NCI-H1092 (cell line): Measurements from ENCODE around the gene MXRA7.
A peak's percentile ranks its signal among the peaks of the same experiment; 100 is the strongest.
"Not testable (repeated sequence)": the region's sequence is repeated elsewhere in the genome, so short reads cannot be mapped to it uniquely, and the experiment has no call there.

Source experiments
- DNase-seq: peaks from one replicate; lab custom pipeline; 2025; lab: John Stamatoyannopoulos, UW

Gene MXRA7, protein sequence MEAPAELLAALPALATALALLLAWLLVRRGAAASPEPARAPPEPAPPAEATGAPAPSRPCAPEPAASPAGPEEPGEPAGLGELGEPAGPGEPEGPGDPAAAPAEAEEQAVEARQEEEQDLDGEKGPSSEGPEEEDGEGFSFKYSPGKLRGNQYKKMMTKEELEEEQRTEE

DNA sequence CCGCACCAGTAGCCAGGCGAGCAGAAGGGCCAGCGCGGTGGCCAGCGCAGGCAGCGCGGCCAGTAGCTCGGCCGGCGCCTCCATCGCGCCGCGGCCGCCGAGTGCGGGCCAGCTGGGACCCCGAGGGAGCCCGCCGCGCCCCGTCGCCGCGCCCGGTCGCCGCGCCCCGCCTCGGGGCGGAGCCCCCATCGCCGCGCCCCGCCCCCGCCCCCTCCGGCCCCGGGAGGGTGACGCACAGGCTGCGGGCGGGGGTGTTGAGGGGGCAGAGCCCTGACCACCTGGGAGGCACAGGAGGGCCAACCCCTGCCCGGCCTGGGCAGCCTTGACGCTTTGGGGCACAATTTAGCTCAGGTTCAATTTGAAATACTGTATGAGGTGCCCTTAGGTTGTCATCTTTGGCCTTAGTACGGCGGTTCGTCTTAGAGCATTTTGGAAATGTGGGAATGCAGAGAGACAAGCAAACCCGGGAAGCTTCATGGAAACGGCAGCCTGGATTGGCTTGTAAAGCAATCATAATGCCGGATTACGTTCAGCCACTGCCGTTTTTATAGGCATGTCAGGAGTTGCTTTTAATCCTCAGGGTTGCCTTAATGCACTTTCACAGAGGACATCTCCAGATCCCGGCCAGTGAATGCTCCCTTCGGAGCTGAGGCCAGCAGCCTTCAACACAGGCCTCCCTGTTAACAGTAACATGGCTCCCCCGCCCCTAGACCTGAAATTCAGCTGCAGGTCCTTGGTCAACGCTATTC, at the start of gene MXRA7:
MXRA7 (minus strand) TSS at position 103 of the 749 bp plus-strand sequence; CDS start at position 84, 19 bp downstream.
- DNase-seq: peak; percentile 23

DNA sequence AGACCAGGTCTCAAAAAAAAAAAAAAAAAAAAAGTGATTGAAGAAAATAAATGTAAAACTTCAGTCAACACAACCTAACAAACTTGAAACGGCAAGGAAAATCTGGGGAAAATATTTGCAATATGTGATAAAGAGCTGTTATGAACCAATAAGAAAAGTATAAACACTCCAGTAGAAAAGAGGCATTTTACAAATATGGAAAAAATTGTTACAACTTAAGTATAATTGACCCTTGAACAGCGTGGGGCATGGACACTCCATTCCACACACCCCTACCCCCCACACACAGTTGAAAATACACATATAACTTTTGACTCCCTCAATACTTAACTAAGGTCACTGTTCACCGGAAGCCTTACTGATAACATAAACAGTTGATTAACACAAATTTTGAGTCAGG, 47.8 kb upstream of the MXRA7 start:
- no peak for DNase-seq

DNA sequence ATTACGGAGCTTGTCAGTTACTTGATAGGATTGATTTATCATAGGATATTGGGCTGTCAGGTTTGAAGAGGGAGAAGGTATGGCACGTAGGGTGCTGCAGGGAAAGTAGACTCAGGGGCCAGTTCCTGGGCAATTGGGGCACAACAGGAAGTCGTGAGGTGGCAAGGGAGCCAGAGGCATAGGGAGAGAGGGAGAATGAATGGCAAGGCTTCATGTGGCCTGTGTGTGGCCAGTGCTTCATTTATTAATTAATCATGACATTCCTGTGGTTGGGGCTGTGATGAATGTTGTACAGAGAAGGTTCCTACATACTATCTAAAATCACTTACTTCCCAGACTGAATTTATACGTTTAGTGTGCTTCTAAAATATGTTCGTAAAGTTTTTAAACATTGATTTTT, 46.5 kb upstream of the MXRA7 start:
- DNase-seq: no peak

DNA sequence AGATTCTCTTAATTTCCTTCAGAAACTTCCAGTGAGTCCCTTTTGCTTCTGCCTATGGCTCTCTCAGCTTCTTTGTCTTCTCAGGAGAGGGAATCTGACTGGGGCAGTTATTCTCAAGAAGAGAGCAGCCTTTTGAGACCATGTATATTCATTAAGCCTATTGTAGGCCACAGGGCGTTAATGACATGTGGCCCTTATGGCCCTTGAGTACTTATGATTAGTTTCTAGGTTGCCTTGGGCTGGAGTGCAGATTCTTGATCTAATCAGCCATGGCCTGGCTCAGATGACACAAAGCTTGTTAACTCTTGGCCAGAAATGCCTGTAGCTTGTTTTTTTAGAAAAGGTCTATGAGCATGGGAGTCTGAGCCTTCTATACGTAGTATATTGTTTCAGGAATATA, 44.5 kb upstream of the MXRA7 start:
- DNase-seq: no peak

DNA sequence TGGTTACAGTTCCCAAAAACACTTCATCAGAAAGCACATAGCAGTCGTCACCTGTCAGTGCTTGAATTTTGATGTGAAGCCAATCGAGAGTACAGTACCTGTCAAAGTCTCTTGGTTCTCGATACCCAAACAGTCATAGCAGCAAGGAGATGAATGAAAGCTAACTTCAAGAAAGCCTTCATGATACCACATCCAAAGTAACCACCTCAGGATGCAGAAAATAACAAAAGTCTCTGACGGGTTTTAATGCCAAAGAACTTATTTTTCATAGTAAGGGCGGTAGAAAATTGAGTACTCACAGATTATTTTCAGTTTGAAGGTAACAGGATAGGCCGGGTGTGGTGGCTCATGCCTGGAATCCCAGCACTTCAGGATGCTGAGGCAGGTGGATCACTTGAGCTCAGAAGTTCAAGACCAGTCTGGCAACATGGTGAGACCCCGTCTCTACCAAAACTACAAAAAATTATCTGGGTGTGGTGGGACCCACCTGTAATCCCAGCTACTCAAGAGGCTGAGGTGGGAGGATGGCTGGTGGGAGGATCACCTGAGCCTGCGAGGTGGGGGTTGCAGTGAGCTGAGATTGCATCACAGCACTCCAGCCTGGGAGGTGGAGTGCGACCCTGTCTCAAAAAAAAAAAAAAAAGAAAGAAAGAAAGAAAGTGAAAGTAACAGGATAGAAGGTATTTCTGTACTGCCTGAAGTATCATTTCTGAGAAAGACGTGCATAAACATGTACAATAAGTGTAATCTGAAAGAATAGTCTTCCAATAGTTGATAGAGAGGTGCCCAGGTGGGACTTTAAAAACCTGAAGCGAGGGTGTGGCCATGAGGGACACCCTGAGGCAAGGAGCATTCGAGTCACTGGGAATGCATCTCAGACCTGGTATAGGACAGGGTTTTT, 42.5 kb upstream of the MXRA7 start:
- DNase-seq: no peak

DNA sequence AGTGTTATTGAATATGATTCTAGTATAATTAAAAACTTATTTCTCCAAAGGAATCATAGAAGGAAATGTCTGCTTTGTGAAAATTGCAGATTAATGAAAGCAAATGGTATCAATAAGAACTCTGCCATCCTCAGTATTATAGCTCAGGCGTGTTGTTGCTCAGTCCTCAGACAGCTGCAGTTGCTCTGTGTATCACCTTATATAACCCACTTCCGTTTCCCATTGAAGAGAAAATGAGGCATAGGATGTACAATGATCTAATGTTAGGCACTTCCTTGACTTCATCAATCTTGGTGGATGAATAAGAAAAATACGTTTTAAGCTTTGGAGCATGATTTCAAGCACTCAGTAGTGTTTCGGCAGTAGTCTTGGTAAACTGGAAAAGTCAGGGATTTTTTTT, 41.2 kb upstream of the MXRA7 start:
- DNase-seq: no peak

DNA sequence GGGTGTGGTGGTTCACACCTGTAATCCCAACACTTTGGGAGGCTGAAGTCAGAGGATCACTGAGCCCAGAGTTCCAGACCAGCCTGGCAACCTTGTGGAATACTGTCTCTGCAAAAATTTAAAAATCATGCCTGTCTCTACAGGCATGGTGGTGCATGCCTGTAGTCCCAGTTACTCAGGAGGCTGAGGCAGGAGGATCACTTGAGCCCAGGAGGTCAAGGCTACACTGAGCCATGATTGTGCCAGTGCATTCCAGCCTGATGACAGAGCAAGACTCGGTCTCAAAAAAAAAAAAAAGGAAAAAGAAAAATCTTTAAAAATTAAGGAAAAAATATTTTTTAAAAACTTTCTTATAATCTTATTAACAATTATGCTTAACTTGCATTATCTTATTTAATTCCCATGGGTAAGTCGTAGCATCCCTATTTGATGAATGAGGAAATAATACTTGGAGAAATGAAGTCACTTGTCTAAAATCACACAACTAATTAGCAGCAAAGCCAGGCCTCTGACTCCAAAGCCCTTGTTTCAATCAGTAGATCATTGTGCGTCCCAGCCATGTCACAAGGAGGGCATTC, 40.7 kb upstream of the MXRA7 start:
- no peak for DNase-seq

DNA sequence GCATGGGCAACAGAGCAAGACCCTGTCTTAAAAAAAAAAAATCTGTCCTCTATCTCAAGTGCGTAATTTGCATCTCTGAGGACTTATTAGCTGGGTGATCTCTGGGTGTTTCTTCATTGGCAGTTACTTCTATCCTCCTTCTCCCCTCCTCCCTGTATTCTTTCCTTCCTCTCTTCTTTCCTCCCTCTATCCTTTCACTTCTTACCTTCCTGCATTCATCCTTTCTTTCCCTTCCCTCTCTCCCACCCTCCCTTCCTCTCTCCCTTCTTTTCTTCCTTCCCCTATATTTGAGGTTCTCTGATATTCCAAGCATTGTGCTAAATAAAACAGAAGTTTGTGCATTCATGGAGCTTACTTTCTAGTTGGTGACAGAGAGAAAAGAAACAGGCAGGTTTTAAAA, 37.9 kb upstream of the MXRA7 start:
- no peak for DNase-seq

DNA sequence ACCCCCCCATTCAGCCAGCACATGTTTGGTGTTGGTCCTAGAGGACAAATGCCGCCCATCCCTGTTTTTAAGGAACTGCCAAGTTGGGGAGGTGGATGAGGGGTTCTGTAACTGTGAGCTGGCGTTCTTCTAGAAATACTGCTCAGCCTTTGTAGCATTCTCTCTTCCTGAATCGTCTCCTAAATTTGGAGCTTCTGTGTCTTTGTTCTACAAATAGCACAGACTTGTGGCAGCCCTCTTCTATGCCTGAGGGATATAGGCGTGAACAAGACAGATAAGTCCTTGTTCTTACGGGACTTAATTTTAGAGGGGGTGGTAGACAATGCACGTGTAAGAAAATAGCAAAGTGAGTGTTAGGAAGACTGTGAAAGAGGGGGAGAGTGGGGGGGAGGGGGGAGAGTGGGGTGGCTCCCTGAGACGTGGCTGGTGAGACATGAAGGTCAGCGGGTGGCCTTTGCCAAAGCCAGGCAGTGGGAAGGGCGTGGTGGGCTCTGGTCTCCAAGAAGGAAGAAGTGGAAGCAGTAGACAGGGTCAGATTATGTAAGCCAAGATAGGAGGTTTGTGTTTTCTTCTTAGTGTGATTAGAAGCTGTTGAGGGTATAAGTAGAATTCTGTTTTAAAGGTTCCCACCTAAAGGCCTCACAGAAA, 37.1 kb upstream of the MXRA7 start:
- no peak for DNase-seq

DNA sequence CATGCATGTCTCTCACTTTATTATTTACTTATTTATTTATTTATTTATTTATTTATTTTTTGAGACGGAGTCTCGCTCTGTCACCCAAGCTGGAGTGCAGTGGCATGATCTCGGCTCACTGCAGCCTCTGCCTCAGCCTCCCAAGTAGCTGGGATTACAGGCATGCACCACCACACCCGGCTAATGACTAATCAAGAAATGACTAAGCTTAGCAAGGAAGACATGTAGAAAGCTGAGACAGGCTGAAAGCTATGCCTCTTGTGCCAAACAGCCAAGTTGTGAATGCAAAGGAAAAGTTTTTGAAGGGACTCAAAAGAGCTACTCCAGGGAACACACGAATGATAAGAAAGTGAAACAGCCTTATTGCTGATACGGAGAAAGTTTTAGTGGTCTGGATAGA, 35.0 kb upstream of the MXRA7 start:
- DNase-seq: not testable (repeated sequence)

DNA sequence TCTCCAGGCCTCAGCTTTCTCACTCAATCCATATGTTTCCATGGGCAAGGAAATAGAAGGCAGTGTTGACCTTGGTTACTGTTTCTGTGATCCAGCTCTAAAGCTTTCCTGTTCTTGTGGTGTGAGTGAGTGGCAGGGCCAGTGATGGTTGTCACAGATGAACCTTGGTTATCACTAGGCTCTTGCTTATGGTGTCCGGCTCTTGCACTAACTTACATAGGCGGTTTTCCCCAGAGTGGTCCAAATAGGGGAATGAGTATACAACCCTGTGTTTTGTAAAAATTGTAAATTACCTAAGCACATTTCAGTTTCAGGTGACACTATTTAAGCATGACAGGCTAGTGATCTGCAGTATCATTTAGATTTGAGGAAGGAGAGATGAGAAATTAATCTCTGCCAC, 34.0 kb upstream of the MXRA7 start:
- no peak for DNase-seq

DNA sequence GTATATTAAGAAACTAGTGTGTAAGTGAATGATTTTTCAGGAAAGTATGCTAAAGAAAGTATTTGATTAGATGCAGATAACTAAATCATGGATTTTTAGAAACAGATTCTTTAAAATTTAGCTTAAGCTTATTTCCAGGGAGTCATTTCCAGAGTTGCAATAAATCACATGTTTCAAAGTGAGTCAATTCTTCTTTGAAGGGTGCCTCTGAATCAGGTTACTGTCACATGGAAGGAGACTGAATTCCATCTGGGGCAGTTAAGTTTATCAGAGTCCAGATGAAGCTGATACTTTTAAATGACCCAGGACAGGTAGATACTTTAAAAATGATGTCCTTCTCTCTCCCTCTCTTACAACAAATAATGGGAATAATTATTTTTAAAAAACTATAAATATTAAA, 32.2 kb upstream of the MXRA7 start:
- no peak for DNase-seq

DNA sequence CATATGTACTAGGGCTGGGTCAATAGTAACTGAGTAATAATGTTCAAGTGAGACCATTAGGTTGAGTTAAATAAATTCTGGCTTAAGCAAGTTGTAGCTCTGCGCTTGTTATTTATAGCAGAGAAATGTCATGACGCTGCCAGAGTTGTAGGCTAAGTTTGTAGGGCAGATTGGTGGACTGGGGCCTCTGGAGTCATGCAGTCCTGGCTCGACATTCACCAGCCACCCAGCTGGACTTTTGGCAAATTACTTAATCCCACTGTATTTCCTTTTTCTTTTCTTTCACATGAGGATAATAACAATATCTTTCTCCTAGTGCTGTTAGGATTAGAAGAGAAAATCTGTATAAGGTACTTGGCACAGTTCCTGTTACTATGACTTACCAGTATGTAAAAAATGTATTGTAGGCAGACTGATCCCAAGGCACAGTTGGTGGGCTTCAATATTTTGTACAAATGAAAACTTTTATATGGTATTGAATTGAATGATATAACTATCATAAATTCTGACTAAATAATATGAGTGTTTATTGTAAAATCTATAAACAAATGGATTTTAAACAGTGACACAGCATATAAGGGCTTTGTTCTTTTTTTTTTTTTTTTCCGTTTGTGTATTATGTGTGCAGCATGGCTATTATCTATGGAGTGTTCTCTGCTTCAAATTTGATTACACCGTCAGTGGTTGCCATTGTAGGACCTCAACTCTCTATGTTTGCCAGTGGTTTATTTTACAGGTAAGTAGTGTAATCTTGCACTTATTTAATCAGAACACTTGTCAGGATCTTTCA, 29.8 kb upstream of the MXRA7 start:
- DNase-seq: no peak

DNA sequence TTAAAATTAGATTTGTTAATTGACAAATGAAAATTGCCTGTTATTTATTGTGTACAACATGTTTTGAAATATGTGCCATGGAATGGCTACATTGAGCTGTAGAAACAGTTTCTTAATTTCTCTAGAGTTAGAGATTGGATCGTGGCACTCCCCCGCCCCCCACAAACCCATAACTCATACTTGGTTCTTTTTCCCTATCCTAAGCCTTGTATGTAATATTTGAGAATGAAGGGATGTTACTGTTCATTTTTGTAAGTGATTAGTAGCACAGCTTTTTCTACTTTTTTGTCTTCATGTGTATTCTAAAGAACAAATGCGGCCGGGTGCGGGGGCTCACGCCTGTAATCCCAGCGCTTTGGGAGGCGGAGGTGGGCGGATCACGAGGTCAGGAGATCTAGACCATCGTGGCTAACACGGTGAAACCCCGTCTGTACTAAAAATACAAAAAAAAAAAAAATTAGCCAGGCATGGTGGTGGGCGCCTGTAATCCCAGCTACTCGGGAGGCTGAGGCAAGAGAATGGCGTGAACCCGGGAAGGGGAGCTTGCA, 28.9 kb upstream of the MXRA7 start:
- DNase-seq: not testable (repeated sequence)

DNA sequence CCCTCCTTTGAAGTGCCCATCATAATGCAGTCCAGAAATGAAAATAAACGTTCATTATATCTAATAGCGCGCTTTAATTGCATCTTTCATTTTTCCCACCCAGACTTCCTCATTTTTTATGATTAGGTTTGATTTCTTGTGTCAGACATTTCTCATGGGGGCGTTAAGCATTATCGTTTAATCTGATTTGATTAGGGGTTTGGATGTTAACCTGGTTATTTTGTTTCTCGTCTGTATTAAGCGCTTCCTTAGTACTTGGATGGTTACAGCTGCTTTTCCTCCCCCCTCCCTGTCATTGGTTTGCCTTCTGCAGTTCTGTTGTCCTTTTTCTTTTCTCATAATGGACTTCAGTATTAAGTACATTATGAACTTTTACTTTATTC, 27.7 kb upstream of the MXRA7 start:
- no peak for DNase-seq

DNA sequence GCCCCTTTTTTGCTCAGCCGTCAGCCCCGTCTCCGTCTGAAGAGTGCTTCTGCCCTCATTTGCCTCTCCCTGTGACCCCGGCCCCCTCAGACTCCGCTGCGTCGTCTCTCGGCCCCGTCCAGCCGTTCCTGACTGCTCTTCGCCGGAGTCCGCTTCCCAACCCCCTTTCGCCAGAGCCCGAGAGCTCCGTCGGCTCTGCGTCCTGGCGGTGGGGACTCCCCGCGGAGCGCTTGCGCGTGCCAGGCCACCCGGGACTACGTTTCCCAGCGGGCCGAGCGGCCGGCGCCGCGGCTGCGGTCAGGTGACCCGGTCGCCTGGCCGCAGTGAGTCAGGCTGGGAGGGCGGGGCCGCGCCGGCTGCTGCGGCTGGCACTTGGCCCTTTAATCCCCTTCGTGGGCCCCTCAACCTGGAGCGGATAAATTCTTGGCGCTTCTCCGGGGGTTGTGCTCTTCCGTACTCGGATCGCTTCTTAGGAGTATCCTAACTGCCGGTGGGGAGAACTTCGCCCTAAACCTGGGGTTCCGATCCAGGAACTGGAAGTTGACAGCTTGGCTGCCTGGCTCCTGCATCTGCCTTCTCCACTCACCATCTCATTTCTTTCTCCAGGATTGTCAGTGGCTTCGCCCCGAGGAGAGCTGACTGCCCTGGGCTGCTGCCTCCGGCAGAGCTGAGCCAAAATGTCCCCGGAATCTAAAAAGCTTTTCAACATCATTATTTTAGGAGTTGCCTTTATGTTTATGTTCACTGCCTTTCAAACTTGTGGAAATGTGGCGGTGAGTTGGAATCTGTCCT, 27.1 kb upstream of the MXRA7 start, which contains the start of gene MFSD11:
MFSD11 (plus strand) TSS at position 444 of the 792 bp plus-strand sequence; CDS start at position 678, 234 bp downstream.
- peak; percentile 90 for DNase-seq

DNA sequence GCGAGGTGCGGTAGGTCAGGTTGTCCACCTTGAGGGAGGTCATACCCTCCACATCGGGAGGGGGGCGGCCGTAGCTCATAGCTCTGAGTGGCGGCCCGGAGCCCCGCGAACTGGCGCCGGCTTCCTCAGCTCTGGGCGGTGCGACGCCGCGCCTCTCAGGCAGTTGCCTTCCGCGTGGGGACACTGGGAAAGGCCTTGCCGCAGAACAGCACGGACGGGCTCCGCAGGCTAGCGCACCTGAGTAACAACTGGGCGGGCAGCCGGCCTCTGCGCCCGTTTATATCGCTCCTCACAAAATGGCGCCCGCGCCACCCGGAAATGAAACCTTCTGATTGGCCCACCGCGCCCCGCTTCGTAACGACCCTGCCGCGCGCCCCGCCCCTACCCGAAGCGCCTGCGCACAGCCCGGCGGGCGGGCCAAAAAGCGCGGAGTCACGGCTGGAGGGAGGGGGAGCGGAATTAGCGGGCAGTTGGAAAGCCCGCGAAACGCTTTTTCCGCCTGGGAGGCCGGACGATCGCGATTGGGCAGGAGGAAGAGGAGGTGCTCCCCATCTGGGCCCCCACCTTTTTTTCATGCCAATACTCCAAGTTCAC, 26.4 kb upstream of the MXRA7 start, which contains the start of gene SRSF2:
SRSF2 (minus strand) TSS at position 250 of the 594 bp plus-strand sequence; CDS start at position 79, 171 bp downstream.
- peak; percentile 98 for DNase-seq

DNA sequence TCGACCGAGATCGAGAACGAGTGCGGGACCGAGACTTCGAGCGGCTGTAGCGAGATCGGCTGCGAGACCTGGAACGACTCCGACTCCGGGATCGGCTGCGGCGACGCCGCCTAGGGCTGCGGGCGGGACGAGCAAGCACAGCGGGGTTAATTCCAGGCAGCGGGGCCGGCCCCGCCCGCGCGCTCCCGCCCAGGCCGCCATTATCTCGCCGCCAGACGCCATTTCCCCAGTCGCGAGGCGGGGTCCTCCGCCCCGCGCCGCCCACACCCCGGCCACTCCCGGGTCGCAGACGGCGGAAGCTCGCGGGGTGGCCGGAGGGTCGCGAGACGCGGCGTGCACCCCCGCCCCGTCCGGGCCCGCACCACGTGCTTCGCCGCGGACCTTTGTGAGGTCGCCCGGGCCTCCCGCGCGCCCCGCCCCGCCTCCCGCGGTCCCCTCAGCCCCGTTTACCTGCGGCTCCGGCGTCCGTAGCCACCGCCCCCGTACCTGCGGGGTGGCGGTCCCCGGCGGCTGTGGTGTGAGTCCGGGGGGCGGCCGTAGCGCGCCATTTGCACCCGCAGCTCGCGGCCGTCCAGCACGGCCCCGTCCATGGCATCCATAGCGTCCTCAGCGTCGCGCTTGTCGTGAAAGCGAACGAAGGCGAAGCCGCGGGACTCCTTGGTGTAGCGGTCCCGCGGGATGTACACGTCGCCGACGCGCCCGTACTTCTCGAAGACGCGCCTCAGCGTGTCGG, 25.8 kb upstream of the MXRA7 start:
- DNase-seq: peak; percentile 43
